ENCODE measurements around the gene IL20RB. TPM values are rescaled to one million over a fixed set of nuclear protein-coding genes. Genes with fewer than 3 reads are reported as not detected.
"Not testable (repeated sequence)": the region's sequence is repeated elsewhere in the genome, so short reads cannot be mapped to it uniquely, and the experiment has no call there.

The IL20RB gene
- total RNA-seq, 2 donors from 2014 or later: 0.88 to 0.89 TPM

GRCh38 chr3:137013951-137014688 is 56.3 kb downstream of the IL20RB start:
- ATAC-seq: peak; percentile 96
- intact Hi-C loops (cut with DNase I): loop anchor here (5.0 to 10.0 kb wide), 5 partner anchors 197 to 937 kb away; partner anchors contain the start of genes SLC35G2 (in 1 of the 2) and STAG1 (in 1 of the 2)

GRCh38 chr3:137017316-137017715 is 59.5 kb downstream of the IL20RB start:
- not testable (repeated sequence) for ATAC-seq, DNase-seq
- intact Hi-C loops (cut with DNase I): loop anchor here in 1 of 2 donors (10.0 kb wide), 1 partner anchor 623 kb away; no protein-coding TSS in a partner anchor

More at GRCh38 chr3:137013951-137014688, 56.3 kb downstream of the IL20RB start:
- peak; percentile 89 for DNase-seq

- DNase-seq: no peak
- intact Hi-C loops (cut with DNase I): no loop called here
- ATAC-seq: no peak
Observed at GRCh38 chr3:137020315-137020714, 62.5 kb downstream of the IL20RB start.

GRCh38 chr3:137020888-137021287 is 63.1 kb downstream of the IL20RB start:
- ATAC-seq (no peak), DNase-seq (no peak)
- intact Hi-C loops (cut with DNase I): no loop called here

GRCh38 chr3:137024348-137024747 is 66.6 kb downstream of the IL20RB start:
- DNase-seq (no peak), ATAC-seq (no peak)
- intact Hi-C loops (cut with DNase I): no loop called here

GRCh38 chr3:137026701-137027100 is 68.9 kb downstream of the IL20RB start:
- ATAC-seq (no peak), DNase-seq (no peak)
- intact Hi-C loops (cut with DNase I): no loop called here

- intact Hi-C loops (cut with DNase I): loop anchor here in 1 of 2 donors (10.0 kb wide), 1 partner anchor 912 kb away; no protein-coding TSS in a partner anchor
- ATAC-seq: peak; percentile 90 to 93
- peak; percentile 87 for DNase-seq
Observed at GRCh38 chr3:137032465-137033120, 74.8 kb downstream of the IL20RB start.

- no peak for ATAC-seq
- intact Hi-C loops (cut with DNase I): loop anchor here in 1 of 2 donors (10.0 kb wide), 1 partner anchor 909 kb away; no protein-coding TSS in a partner anchor
- DNase-seq: no peak
Observed at GRCh38 chr3:137035631-137036030, 77.8 kb downstream of the IL20RB start.

GRCh38 chr3:137039570-137039969 is 81.8 kb downstream of the IL20RB start:
- ATAC-seq (no peak), DNase-seq (no peak)
- intact Hi-C loops (cut with DNase I): loop anchor here in 1 of 2 donors (10.0 kb wide), 1 partner anchor 905 kb away; no protein-coding TSS in a partner anchor

GRCh38 chr3:137041251-137041650 is 83.5 kb downstream of the IL20RB start:
- intact Hi-C loops (cut with DNase I): no loop called here
- ATAC-seq (no peak), DNase-seq (no peak)

GRCh38 chr3:137041686-137042085 is 83.9 kb downstream of the IL20RB start:
- ATAC-seq: no peak
- intact Hi-C loops (cut with DNase I): no loop called here

GRCh38 chr3:137046747-137047146 is 89.0 kb downstream of the IL20RB start:
- DNase-seq (no peak), ATAC-seq (no peak)
- intact Hi-C loops (cut with DNase I): no loop called here

More at GRCh38 chr3:137041686-137042085, 83.9 kb downstream of the IL20RB start:
- no peak for DNase-seq

GRCh38 chr3:137047240-137047639 is 89.5 kb downstream of the IL20RB start:
- DNase-seq (no peak), ATAC-seq (no peak)
- intact Hi-C loops (cut with DNase I): no loop called here

GRCh38 chr3:137050281-137050680 is 92.5 kb downstream of the IL20RB start:
- ATAC-seq: no peak
- DNase-seq: no peak
- intact Hi-C loops (cut with DNase I): no loop called here

GRCh38 chr3:137052298-137052697 is 94.5 kb downstream of the IL20RB start:
- no peak for ATAC-seq
- intact Hi-C loops (cut with DNase I): no loop called here

More at GRCh38 chr3:137052298-137052697, 94.5 kb downstream of the IL20RB start:
- no peak for DNase-seq

Other genes with a start within 250 kb of the IL20RB start
- gene STAG1, start 205.6 kb upstream of the IL20RB start, total RNA-seq: 10 to 100 TPM; 25.3 to 27.9 TPM
- gene SLC35G2, start 138.9 kb upstream of the IL20RB start, total RNA-seq: 1 to 10 TPM; 4.6 to 8.2 TPM
- gene NCK1, start 95.8 kb upstream of the IL20RB start, total RNA-seq: 10 to 100 TPM; 29.5 to 29.9 TPM

Measured in left cardiac atrium (tissue), 4 donors.